RWPE1 (cell line): ENCODE measurements around the gene MYLK4.

ENCODE experiments used
- CTCF ChIA-PET: fragments of 350-600 bp; sonication (Branson Sonifier 250); formaldehyde crosslinking; extraction: SDS; loops from one replicate; lab custom pipeline; 2021; lab: Yijun Ruan, JAX
- POLR2A ChIA-PET: fragments of 400-600 bp; formaldehyde crosslinking; extraction: SDS; loops from one replicate; lab custom pipeline; 2020; ENCODE audit warnings: antibody characterized with exemption; ENCODE audit not compliant: low non-redundant PET; lab: Yijun Ruan, JAX
- DNase-seq: peaks from one replicate; pipeline ENCODE4 v3.0.0; 2012; ENCODE audit warnings: low spot score
- H3K27ac ChIP-seq: fragments of 450-650 bp; 2 replicates; pipeline ENCODE4 v1.5.1; 2017
- CTCF ChIP-seq: fragments of 450-650 bp; conservative IDR thresholded peaks from 2 replicates; pipeline ENCODE4 v1.5.1; 2017; ENCODE audit warnings: low read depth, mild to moderate bottlenecking

Gene MYLK4

GRCh38 chr6:2741756-2742155 is 9.0 kb downstream of the MYLK4 start:
- CTCF ChIA-PET: no interaction called here

GRCh38 chr6:2740581-2740980 is 10.1 kb downstream of the MYLK4 start:
- ChIA-PET CTCF (no interaction called here), POLR2A (no interaction called here)
- no peak for DNase-seq
- H3K27ac ChIP-seq: no peak overlapping the region
- TF ChIP-seq CTCF: no peak

More at GRCh38 chr6:2741756-2742155, 9.0 kb downstream of the MYLK4 start:
- no peak for DNase-seq
- POLR2A ChIA-PET: no interaction called here
- no peak for TF ChIP-seq CTCF
- H3K27ac ChIP-seq: no peak overlapping the region

- CTCF ChIA-PET: no interaction called here
- TF ChIP-seq CTCF: no peak
- no peak overlapping the region for H3K27ac ChIP-seq
- DNase-seq: peak; percentile 36
- POLR2A ChIA-PET: no interaction called here
Measured at GRCh38 chr6:2739335-2739734, 11.4 kb downstream of the MYLK4 start.

DNA sequence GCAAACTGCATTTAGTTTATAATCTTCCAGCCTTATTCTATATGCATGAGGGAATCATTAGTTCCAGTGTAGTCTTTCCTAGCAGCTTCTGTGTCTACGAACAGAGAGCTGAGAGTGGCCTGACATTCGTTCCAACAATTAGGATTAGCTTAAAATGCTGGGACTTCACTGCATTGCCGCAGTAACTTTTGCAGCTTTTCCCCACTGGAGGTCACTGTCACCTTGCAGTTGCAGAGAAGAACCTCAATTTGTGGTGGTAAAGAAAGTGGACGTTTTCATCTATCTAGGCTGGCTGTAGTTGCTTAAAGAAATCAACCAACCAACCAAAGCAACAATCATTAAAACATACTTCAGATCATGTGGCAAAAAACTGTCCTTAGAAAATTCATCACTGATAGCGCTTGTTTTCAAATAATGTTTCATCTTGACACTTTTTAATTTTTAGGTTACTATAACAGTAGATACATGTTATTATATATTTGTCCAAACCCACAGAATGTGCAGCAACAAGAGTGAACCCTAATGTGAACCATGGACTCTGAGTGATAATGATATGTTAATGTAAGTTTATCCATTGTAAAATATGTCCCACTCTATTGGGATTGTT is 12.2 kb downstream of the MYLK4 start:
- DNase-seq: peak; percentile 35
- ChIA-PET CTCF (interaction anchor here (0.5 to 1.9 kb wide), 10 partner anchors 8 to 1224 kb away, joined by 3 to 10 read pairs (median 4); partner anchors contain the start of gene MYLK4), POLR2A (no interaction called here)
- no peak overlapping the region for H3K27ac ChIP-seq
- TF ChIP-seq CTCF: peak; percentile 76

DNA sequence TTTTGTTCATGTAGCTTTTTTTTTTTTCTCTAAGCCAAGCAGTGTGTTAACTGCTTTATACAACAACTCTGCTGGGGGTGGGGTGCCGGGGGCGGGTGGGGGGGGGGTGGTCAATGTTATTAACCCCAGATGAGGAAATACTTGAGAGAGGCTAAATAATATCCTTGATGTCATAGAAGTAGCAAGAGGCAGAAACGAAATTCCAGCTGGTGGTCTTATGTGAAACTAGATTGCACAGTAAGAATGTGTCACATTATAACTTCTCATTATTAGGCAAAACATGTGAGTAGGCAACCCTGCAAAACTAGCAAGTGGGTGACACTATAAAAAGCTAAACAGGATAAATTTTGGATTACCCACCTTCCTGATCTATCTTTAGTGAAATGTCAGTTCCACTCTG is 12.8 kb downstream of the MYLK4 start:
- CTCF ChIA-PET: interaction anchor here (0.5 to 1.9 kb wide), 12 partner anchors 9 to 1224 kb away, joined by 3 to 10 read pairs (median 4); partner anchors contain the start of gene MYLK4
- DNase-seq: no peak
- POLR2A ChIA-PET: interaction anchor here (0.6 kb wide), 1 partner anchor 1128 kb away, joined by 3 read pairs; the partner anchor contains the start of gene FOXC1
- H3K27ac ChIP-seq: no peak overlapping the region
- TF ChIP-seq CTCF: no peak

GRCh38 chr6:2734488-2735166 is 16.1 kb downstream of the MYLK4 start:
- CTCF ChIA-PET: no interaction called here
- POLR2A ChIA-PET: no interaction called here
- no peak overlapping the region for H3K27ac ChIP-seq
- DNase-seq: no peak
- TF ChIP-seq CTCF: no peak
